Stimulated activated CD4-positive, alpha-beta T cell treated with anti-CD3 and anti-CD28 coated beads, TNF-alpha, amount 100 ng/mL, for 4 hours (primary cell): ENCODE results near the gene MARCHF10.

Source experiments
- DNase-seq, 3 experiments: peaks; one replicate each; pipeline ENCODE4 v3.0.0-alpha.2; 2020; ENCODE audit warnings: low read depth in 3 of 3

The MARCHF10 gene

DNA sequence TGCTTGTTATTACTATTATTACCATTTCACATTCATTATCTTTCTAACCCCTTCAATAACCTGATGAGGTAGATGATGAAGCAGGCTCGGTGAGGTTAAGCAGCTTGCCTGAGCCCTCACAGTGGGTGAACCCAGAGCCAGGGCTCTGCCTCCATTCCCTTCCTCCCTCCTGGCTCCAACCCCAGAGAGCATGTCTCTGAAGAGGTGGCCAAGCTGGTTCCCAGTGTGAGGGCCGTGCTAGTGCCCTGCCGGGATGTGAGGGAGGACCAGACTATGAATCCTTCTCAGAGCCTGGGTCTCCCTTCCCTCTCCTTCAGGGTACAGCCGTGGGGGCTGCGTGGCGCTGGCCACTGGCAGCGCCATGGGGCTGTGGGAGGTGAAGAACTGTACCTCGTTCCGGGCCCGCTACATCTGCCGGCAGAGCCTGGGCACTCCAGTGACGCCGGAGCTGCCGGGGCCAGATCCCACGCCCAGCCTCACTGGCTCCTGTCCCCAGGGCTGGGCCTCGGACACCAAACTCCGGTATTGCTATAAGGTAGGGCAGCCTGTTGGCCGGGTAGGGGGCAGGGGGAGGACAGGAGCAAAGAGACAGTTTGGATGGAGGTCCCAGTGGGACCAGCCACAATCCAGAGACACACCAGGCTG, 131.0 kb downstream of the MARCHF10 start:
- no peak for DNase-seq

DNA sequence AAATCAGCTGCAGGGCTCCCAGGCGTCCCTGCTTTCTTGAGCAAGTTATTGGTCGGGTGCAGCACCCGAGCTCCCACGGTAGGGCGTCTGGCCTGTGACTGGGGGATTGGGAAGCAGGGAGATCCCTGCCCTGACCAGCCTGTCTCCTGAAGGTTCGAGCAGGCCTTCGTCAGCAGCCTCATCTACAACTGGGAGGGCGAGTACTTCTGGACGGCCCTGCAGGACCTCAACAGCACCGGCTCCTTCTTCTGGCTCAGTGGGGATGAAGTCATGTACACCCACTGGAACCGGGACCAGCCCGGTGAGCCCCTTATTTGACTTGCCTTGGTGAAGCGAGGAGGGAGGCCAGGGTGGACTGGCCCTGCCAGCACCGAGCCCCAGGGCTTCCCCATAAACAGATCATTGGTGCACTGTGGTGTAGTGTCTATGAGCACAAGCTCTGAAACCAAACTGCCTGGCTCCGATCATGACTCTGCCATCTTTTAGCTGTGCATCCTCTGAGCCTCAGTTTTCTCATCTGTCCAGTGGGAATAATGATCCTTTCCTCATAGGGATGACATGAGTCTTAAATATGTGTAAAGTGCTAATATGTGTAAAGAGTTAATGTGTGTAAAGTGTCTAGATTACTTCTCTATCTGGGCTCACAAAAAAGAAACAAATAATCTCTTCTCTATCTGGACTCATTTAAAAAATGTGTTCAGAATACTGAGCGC, 131.7 kb downstream of the MARCHF10 start:
- DNase-seq = no peak

DNA sequence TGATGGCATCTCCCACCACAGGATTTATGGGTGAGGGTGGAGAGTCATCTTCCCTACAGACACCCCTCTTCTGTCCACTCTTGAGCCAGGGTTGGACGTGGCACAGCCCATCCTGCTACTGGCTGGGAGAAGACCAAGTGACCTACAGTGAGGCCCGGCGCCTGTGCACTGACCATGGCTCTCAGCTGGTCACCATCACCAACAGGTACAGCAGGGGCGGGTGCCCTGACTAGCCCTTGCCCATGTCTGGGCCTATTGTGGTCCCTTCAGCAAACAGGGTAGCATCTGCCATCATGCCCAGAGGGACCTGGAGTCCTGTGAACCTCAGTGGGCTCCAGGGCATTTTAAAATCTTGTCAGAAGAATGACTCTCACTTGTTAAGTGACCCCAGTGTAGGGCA, 132.4 kb downstream of the MARCHF10 start:
- no peak for DNase-seq

DNA sequence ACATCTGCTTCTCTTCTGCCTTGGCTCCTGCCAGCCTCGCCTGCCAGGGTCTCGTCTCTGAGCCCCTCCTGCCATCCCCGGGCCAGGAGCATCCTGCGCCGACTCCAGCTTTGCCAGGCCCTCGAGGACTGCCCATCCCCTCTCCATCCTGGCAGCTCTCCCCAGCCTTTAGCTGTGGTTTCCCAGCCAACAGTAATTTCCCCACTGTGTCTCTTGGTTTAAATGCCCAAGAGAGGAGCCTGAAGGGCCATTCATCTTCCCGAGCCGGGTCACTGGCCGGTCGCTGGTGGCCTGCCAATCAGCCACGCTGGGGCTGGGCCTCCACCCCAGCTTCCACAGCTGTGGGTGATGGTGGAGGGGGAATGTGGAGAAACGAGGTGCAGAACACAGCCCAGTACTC, 132.9 kb downstream of the MARCHF10 start:
- DNase-seq = no peak

DNA sequence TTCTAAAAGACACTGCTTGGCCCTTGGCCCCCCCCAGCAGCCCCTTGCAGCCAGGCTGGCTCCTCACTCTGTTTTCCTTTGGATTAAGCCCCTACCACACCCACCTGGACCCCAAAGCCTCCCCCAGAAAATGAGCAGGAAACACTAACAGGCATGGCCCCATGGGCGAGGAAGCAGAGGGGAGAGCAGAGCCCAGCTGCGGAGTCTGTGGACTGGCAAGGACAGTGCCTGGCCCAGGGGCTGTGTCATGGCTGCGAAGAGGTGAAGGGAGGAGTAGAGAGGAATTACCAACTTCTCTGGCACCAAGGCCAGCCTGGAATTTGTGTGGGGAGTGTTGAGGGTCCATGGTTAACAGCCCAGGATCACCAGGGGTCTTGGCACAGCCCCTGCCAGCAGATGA, 133.3 kb downstream of the MARCHF10 start:
- no peak for DNase-seq

DNA sequence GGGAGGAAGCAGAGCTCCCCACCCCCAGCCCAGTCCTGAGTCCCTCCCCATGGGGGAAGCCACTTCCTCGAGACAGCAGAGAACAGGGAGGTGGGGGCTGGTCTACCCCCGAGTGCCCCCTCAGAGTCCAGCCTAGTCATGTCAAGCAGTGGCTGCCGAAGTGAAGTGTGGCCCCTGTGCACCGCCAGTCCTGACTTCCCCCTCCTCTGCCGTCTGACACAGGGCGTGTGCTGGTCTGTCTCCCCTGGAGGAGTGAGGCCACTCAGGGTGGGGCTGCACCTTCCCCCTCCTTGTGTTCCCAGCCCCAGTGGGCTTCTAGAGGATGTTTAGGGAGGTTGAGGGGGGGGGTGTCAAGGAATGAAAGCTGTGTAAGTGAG, 133.8 kb downstream of the MARCHF10 start:
- no peak for DNase-seq

DNA sequence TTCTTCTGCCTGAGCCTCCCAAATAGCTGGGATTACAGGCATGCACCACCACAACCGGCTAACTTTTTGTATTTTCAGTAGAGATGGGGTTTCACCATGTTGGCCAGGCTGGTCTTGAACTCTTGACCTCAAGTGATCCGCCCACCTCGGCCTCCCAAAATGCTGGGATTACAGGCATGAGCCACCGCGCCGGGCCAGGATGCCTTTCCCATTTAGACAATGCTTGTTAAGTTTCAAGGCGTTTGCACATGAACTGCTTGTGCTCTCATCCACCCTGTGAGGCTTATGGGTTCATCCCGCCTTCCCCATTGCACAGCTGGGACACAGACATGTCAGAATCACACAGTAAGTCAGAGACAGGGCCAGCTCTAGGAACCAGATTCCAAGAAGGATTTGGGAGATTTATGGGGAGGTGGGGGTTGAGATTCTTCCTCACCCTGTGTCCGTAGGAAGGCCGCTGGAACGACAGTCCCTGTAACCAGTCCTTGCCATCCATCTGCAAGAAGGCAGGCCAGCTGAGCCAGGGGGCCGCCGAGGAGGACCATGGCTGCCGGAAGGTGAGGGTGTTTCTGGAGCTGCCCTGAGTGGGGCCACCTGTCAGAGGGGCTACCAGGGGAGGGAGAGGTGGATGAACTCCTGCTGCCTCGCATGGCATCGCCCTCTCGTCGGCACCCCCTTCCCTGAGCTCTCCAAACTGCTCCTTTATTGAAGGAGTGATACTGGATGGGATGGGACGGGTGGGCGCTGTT, 134.3 kb downstream of the MARCHF10 start:
- DNase-seq = no peak

DNA sequence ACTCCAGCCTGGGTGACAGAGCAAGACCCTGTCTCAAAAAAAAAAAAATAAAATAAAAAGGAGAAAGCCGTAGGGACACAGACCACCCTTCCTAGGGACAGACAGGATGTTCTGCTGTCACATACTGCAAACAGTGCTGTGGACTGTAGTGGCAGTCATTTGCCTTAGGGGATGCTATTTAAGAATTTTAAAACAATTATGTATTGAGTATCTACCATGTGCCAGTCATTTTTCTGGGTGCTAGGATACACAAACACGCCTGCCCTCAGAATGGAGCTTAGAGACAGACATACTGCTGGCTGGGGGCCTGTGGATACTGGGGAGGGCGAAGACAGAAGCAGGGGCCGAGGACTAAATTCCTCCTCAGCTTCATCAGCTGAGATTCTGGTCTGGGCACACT, 135.2 kb downstream of the MARCHF10 start:
- DNase-seq = no peak

DNA sequence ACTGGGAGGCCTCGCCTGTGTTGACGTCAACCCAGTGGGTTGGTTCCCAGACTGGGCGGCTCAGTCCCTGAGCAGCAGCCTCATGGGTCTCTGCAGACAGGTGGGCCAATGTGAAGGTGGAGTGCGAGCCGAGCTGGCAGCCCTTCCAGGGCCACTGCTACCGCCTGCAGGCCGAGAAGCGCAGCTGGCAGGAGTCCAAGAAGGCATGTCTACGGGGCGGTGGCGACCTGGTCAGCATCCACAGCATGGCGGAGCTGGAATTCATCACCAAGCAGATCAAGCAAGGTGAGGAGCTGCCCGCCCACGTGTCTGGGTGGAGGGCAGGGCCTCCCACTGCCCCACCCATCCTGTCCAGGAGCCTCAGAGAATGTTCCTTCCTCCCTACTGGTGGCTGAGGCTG, 136.6 kb downstream of the MARCHF10 start:
- DNase-seq = no peak

DNA sequence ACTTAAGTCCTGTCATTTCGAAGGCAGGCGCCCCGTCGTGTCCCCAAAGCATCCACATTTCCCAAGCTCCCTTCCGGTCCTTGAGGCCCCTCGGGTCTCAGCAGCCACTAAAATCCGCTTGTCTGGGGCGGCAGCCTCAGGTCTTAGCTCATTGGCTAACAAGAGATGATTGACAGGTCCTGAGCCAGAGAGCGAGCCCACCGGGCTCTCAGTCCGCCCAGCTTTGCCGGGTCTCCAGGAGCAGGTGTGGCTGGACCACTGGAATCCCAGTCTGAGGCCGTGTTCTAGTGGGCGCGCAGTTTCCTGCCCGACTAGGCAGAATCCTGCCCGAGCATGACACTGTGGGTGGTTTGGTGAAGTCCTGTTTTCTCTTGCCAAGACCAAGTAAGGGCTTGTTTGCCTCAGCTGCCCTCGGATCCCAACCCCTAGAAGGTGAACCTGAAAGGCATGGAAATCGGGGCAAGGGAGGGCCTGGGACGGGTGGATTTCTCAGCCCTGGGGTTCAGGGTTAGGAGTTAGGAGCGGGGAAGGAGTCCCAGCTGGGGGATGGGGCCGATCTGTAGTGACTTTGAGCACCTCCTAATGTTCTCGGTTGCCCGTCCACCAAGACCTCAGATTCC, 137.8 kb downstream of the MARCHF10 start:
- no peak for DNase-seq

DNA sequence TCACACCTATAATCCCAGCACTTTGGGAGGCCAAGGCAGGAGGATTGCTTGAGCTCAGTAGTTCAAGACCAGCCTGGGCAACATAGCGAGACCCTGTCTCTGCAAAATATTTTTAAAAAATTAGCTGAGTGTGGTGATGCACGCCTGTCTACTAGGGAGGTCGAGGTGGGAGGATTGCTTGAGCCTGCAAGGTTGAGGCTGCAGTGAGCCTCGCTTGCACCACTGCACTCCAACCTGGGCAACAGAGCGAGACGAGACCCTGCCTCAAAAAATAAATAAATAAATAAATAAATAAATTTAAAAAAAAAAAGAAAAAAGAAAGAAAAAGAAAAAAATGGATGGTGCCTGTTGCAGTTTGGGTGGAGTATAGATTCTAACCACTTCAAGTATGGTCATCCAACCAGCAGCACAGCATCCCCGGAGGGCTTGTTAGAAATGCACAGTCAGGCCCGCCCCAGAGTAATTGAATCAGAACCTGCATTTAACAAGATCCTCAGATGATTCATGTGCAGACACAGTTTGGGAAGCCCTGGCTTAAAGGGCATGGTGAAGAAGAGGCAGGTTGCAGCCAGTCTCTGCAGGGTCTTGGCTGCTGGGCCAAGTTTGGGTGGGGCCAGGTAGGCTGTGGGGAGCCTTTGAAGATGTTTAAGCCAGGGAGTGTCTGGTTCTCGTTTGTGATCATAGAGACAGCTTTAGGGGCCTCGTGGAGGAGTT, 139.9 kb downstream of the MARCHF10 start:
- DNase-seq = no peak

DNA sequence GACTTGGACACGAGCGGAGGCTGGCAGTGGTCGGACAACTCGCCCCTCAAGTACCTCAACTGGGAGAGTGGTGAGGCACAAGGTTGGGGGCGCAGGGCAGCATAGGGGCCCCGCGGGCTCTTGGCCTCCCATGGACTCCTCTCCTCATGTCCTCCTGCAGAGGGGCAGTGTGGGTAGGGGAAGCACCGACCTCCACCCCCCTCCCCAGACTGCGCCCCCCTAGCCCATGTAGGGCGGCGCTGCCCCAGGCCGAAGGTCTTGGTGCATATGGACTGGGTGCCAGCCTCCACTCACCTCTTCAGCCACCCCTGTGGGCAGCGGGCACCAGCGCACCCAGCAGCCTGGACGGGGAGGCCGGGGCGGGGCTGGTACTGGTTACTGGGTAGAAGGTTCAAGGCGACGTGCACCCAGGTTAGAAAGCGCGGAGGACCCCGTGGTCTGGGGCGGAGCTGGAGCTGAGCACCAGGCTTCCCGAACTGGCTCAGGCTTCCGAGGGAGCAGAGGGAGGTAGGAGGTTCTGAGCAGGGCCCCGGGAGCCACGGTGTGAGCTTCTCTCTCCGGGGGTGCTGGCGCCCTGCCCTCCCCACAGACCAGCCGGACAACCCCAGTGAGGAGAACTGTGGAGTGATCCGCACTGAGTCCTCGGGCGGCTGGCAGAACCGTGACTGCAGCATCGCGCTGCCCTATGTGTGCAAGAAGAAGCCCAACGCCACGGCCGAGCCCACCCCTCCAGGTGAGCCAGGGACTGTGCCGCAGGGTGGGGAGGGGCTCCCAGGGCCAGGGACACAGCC, 141.1 kb downstream of the MARCHF10 start:
- no peak for DNase-seq

DNA sequence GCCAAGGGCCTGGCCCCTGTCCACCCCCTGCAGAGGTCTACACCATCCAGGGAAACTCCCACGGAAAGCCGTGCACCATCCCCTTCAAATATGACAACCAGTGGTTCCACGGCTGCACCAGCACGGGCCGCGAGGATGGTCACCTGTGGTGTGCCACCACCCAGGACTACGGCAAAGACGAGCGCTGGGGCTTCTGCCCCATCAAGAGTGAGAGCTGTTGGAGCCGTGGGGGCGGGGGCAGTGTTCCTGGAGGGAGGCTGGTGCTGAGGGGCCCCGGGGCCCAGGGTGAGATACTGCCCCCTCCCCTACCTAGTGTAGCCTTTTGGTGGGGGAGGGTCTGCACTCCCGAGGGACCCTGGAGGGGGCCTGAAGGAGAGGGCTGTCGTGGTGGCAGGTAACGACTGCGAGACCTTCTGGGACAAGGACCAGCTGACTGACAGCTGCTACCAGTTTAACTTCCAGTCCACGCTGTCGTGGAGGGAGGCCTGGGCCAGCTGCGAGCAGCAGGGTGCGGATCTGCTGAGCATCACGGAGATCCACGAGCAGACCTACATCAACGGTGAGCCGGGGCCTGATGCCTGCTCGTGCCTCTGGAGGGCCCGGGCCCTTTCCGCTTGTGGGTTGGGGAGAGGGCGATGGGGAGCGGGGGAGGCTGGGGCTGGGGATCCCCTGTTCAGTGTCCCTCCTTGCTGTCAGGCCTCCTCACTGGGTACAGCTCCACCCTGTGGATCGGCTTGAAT, 141.9 kb downstream of the MARCHF10 start:
- DNase-seq = no peak

DNA sequence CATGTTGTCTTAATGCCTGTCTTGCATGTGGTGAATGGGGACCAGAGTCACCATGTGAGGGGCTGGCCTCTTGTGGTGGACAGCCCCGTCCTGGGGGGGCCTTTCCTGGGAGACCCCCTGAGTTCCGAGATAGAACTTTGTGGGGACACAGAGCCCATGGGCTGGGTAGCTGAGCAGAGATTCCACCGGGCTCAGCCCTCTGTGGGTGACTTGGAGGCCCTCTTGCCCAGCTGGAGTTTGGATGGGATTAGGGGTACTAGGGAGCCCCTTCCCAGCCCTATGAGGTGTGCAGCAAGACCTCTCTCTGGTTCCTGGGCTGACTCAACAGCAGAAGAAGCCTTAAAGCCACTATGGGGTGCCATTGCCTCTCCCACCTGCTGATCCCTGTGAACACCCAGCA, 142.5 kb downstream of the MARCHF10 start:
- no peak for DNase-seq

DNA sequence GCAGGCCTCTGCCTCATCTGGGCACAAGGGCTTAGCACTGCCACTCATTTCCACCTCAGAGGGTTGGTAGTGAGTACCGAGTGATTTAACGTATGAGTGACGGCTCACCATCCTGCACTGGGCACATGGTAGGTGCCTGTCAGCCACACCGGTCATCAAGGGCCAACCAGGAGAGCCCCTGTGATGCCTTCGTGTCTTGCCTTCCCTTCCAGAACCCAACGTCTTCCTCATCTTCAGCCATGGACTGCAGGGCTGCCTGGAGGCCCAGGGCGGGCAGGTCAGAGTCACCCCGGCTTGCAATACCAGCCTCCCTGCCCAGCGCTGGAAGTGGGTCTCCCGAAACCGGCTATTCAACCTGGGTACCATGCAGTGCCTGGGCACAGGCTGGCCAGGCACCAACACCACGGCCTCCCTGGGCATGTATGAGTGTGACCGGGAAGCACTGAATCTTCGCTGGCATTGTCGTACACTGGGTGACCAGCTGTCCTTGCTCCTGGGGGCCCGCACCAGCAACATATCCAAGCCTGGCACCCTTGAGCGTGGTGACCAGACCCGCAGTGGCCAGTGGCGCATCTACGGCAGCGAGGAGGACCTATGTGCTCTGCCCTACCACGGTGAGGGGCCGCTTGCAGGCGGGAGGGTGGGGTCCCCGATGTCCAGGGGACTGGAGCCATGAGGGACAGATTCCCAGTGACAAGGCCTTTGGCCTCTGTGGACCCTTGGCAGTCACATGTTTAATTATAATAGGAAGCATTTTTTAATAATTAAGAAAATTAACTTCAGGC, 143.6 kb downstream of the MARCHF10 start:
- DNase-seq = no peak

DNA sequence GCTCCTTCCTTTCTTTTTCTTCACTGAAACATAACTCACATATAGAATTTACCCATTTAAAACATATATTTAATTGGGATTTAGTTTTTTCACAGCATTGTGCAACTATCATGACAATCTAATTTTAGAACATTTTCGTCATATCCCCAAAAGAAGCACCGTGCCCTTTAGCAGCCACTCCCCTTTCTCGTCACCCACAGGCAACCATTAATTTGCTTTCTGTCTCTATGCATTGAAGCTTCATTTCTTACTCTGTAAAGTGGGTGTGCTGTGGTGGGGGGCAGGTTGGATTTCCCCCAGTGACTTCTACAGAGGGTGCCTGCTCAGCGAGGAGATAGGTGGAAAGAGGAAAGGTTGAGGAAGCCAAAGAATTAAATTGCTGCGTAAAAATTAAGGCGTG, 144.8 kb downstream of the MARCHF10 start:
- no peak for DNase-seq

DNA sequence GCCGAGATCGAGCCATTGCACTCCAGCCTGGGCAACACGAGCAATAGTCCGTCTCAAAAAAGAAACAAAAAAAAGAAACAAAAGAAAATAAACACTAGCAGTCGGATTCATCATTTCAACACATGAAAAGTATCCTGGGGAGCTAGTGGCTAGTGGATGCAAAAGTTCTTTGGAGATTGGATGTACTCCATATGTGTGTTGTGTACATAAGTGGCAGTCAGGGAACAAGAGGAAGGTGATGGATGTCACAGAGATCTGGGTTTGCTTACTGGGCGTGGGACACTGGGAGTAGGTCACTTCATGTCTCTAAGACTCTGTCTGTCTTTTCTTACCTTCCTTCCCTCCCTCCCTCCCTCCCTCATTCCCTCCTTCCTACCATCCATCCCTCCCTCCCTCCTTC, 145.3 kb downstream of the MARCHF10 start:
- DNase-seq = no peak

DNA sequence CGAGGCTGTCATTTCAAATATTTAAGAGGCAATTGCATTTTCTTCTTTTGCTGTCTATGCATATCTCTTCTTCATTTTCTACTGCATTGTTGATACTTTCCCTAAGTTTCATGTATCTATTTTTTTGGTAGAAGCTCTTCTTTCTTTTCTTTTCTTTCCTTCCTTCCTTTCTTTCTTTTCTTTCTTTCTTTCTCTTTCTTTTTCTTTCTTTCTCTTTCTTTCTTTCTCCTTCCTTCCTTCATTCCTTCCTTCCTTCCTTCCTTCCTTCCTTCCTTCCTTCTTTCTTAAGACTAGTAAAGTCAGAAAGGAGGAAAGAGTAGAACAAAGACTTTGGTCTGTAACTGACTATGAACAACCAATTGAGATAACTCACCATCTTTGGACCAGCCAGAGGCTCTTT, 146.8 kb downstream of the MARCHF10 start:
- no peak for DNase-seq

DNA sequence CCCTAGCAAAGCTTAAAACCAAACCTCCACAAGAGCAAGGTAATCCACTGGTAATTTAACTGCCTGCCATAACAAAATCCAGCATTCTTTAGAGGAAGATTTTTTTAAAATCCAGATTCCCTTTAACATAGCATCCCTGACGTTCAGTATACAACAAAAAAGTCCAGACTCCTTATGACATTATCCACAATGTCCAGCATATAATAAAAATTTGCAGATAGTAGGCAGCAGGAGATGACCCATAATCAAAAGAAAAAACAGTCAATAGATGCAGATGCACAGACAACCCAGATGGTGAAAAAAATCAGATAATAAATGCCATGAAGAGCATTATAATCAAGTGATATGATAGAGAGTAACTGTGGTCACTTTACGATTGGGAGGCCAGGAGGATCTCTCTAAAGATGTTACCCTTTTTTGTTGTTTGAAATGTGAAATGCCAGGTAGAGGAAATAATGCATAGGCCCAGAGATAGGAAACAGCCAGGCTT, 147.4 kb downstream of the MARCHF10 start:
- no peak for DNase-seq
